Measurements from ENCODE around the gene ACER2.

DNA sequence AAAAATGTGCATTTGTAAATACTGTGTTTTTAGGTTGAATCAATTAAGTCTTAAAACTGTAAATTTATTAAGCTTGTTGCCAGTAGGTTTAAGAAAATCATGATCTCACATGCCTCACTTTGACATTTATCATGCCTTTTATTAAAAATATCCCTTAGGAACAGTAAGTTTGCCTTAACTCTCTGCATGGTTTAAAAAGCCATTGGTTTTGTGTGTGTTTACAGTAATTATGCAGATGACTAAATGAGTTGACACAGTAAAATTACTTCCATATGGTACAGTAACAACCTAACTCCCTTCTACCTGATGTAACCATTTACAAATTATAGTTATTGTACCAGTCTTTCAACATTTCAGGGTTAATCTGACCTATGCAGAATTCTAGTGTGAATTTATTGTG, 35.3 kb upstream of the ACER2 start:
- TF ChIP-seq, protein P1, sequence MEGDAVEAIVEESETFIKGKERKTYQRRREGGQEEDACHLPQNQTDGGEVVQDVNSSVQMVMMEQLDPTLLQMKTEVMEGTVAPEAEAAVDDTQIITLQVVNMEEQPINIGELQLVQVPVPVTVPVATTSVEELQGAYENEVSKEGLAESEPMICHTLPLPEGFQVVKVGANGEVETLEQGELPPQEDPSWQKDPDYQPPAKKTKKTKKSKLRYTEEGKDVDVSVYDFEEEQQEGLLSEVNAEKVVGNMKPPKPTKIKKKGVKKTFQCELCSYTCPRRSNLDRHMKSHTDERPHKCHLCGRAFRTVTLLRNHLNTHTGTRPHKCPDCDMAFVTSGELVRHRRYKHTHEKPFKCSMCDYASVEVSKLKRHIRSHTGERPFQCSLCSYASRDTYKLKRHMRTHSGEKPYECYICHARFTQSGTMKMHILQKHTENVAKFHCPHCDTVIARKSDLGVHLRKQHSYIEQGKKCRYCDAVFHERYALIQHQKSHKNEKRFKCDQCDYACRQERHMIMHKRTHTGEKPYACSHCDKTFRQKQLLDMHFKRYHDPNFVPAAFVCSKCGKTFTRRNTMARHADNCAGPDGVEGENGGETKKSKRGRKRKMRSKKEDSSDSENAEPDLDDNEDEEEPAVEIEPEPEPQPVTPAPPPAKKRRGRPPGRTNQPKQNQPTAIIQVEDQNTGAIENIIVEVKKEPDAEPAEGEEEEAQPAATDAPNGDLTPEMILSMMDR (IDR thresholded peaks at IDR 0.05), result no peak
- no peak for TF ChIP-seq POLR2A (IDR thresholded peaks at IDR 0.05)

Data from Peyer's patch (tissue), 4 donors.